Sigmoid colon (tissue), 4 donors: ENCODE measurements around the gene GLI3.

Experiments used
- EP300 ChIP-seq, 4 donors: sonication (generic); formaldehyde crosslinking; IDR thresholded peaks; one replicate each; pipeline ENCODE4 v1.6.1; 2017; ENCODE audit warnings: antibody characterized with exemption in 4 of 4
- POLR2A ChIP-seq, 2 donors: fragments of 450-650 bp; IDR thresholded peaks; one replicate each; pipeline ENCODE4 v1.6.1; 2016; ENCODE audit warnings: antibody characterized with exemption in 2 of 2, mild to moderate bottlenecking in 2 of 2, moderate library complexity in 2 of 2
- TF ChIP-seq, protein P1 (sequence below), 4 experiments: fragments of 450-650 bp in 3 of 4; fragments of 200-600 bp in 1 of 4; IDR thresholded peaks; one replicate each; pipeline ENCODE4 v1.5.1; 2016 to 2019; ENCODE audit warnings: antibody characterized with exemption in 4 of 4, mild to moderate bottlenecking in 3 of 4, moderate library complexity in 2 of 4

DNA sequence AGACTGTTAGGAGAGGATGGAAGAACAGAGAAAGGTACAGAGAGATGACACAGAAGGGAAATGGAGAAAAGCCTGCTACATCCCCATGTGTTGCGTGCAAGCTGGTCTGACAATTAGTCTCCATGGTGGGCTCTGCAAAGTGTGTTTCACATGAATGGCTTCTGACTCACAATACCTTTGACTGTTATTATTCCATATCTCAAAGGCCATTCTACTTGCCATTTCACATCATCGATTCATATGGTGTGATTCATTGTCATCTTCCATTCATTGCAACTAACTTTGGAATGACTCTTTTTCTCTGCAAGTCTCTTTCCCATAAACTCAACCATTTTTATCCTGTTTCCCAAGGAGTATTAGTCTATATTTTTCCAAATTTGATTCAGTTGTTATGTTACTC, 325.2 kb downstream of the GLI3 start:
- TF ChIP-seq, protein P1, sequence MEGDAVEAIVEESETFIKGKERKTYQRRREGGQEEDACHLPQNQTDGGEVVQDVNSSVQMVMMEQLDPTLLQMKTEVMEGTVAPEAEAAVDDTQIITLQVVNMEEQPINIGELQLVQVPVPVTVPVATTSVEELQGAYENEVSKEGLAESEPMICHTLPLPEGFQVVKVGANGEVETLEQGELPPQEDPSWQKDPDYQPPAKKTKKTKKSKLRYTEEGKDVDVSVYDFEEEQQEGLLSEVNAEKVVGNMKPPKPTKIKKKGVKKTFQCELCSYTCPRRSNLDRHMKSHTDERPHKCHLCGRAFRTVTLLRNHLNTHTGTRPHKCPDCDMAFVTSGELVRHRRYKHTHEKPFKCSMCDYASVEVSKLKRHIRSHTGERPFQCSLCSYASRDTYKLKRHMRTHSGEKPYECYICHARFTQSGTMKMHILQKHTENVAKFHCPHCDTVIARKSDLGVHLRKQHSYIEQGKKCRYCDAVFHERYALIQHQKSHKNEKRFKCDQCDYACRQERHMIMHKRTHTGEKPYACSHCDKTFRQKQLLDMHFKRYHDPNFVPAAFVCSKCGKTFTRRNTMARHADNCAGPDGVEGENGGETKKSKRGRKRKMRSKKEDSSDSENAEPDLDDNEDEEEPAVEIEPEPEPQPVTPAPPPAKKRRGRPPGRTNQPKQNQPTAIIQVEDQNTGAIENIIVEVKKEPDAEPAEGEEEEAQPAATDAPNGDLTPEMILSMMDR (IDR thresholded peaks at IDR 0.05): no peak
- no peak for TF ChIP-seq EP300 (IDR thresholded peaks at IDR 0.05)
- TF ChIP-seq POLR2A (IDR thresholded peaks at IDR 0.05): no peak
